NCI-H2227 treated with DMSO at 0.1 percent for 48 hours (cell line): ENCODE measurements around the gene GPR150.
"Not testable (repeated sequence)": the region's sequence is repeated elsewhere in the genome, so short reads cannot be mapped to it uniquely, and the experiment has no call there.

Experiments used
- DNase-seq: peaks from one replicate; lab custom pipeline; 2025; lab: John Stamatoyannopoulos, UW

GPR150 gene

GRCh38 chr5:95624368-95624767 is 4.5 kb downstream of the GPR150 start:
- DNase-seq, result no peak

- no peak for DNase-seq
Observed at GRCh38 chr5:95626701-95627100, 6.8 kb downstream of the GPR150 start.

GRCh38 chr5:95627971-95628810 is 8.3 kb downstream of the GPR150 start:
- DNase-seq, result no peak

- no peak for DNase-seq
Observed at GRCh38 chr5:95628933-95629332, 9.0 kb downstream of the GPR150 start.

- DNase-seq, result no peak
Observed at GRCh38 chr5:95630394-95630917, 10.6 kb downstream of the GPR150 start.

GRCh38 chr5:95631255-95631958 is 11.5 kb downstream of the GPR150 start:
- DNase-seq, result no peak

- DNase-seq, result no peak
Observed at GRCh38 chr5:95631991-95632675, 12.2 kb downstream of the GPR150 start.

- DNase-seq, result not testable (repeated sequence)
Observed at GRCh38 chr5:95632942-95633341, 13.1 kb downstream of the GPR150 start.

GRCh38 chr5:95633671-95634070 is 13.8 kb downstream of the GPR150 start:
- DNase-seq, result no peak

GRCh38 chr5:95634081-95634480 is 14.2 kb downstream of the GPR150 start:
- DNase-seq, result no peak

- DNase-seq, result no peak
Observed at GRCh38 chr5:95638632-95639031, 18.7 kb downstream of the GPR150 start.

- no peak for DNase-seq
Observed at GRCh38 chr5:95641741-95642220, 21.9 kb downstream of the GPR150 start.

GRCh38 chr5:95643152-95643551 is 23.3 kb downstream of the GPR150 start:
- DNase-seq, result no peak

GRCh38 chr5:95644351-95645042 is 24.6 kb downstream of the GPR150 start:
- peak; percentile 32 for DNase-seq

GRCh38 chr5:95646226-95646568 is 26.3 kb downstream of the GPR150 start:
- DNase-seq, result not testable (repeated sequence)

- DNase-seq, result peak; percentile 90
Observed at GRCh38 chr5:95646569-95647431, 26.9 kb downstream of the GPR150 start, which contains the start of gene RFESD. Gene RFESD, plus strand, starts transcription at chr5:95646777. Its CDS starts 5,495 bp downstream, at chr5:95652272.

GRCh38 chr5:95647886-95648860 is 28.3 kb downstream of the GPR150 start:
- DNase-seq, result peak; percentile 10

GRCh38 chr5:95649274-95649673 is 29.4 kb downstream of the GPR150 start:
- DNase-seq, result no peak

GRCh38 chr5:95649842-95650620 is 30.1 kb downstream of the GPR150 start:
- DNase-seq, result no peak
